ENCODE data around the gene SH2B3.
"Not testable (repeated sequence)": the region's sequence is repeated elsewhere in the genome, so short reads cannot be mapped to it uniquely, and the experiment has no call there.

SH2B3 gene

DNA sequence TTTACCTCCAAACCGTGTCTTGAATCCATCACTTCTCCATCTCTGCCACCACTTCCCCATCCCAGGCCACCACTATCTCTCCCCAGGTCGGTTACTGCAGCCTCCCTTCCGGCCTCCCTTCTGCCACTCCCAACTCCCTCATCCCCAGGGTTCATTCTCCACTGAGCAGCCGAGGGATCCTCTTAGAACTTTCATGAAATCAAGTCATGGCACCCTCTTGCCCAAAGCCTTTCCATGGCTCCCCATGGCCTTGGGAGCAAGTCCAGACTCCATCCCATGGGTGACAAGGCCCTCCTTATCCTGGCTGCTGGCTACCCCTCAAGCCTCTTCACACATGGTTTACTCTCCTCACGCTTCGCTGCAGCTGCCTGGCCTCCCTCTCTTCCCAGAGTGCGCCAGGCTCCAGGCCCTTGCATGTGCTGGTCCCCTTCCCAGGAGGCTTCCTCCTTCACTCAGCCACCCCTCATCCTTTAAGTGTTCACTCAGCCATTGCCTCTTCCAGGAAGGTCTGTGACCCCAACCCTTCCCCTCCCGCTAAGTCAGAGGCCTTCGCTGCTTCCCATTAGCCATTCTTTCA, 17.9 kb upstream of the SH2B3 start:
- no peak for TF ChIP-seq CTCF (IDR thresholded peaks at IDR 0.05; ENCODE audit: control insufficient read depth, extremely low read depth, insufficient read depth)
- no peak overlapping the region for H3K4me3 ChIP-seq (ENCODE audit: low read depth, low read length)
- no peak for DNase-seq (ENCODE audit: low read depth)

DNA sequence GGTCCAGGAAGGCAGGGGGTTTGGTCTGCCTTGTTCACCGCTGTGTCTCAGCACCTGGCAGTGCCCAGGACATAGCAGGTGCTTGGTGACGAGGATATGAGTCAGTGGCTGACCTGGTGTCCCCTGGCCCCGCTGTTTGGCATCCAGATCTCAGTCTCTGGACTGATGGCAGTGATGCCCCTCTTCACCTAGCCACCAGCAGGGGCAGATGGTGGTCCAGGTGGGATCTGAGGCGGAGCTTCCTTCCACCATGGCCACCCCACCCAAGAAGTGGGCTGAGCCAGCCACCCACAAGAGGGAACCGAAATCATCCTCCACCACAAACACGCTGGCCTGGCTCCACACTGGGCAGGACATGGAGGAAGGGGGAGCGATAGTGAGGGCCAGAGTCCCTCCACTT, 16.1 kb upstream of the SH2B3 start:
- TF ChIP-seq CTCF (IDR thresholded peaks at IDR 0.05; ENCODE audit: control insufficient read depth, extremely low read depth, insufficient read depth) = no peak
- no peak for DNase-seq (ENCODE audit: low read depth)
- no peak overlapping the region for H3K4me3 ChIP-seq (ENCODE audit: low read depth, low read length)

DNA sequence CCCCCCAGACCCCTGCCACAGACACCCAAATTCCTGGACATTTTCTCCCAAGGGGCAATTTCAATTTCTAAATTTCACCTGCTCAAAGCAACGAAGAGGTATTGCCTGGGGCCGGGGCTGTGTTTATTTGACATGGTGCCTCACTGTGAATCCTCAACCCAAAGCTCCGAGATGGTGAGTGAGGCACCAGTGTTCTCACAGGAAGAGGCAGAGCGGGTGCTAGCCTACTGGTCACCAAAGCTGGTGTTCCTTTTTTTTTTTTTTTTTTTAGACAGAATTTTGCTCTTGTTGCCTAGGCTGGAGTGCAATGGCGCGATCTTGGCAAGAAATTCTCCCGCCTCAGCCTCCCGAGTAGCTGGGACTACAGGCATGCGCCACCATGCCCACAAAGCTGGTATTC, 14.8 kb upstream of the SH2B3 start:
- no peak for TF ChIP-seq CTCF (IDR thresholded peaks at IDR 0.05; ENCODE audit: control insufficient read depth, extremely low read depth, insufficient read depth)
- H3K4me3 ChIP-seq (ENCODE audit: low read depth, low read length) = no peak overlapping the region
- no peak for DNase-seq (ENCODE audit: low read depth)

DNA sequence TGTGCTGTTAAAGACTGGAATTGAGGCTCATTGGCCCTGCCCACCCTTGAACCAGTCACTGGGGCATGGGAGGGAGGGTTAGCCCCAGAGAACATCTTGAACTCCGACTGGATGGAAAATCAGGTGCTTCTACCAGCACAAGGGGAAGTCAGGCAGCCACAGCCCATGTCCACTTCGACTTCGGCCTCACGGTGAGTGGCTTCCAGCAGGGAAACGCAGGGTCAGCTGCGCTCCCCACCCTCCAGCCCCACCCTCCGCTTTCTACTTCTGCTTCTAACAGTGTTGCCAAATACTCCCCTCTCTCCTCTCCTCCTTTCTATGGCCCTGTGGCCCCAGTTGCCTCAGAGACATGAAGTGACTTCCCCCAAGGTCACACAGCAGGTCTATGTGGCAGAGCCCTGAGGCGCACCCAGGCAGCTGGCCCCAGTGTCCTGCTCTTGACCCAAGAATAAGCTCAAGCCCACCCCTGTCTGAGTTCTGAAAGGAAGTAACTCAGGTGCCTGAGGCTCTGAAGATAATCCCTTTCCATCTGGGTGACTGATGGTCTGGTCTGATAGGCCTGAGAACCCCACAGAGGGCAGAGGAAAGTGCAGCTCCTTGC, 11.9 kb upstream of the SH2B3 start:
- no peak overlapping the region for H3K4me3 ChIP-seq (ENCODE audit: low read depth, low read length)
- no peak for DNase-seq (ENCODE audit: low read depth)
- no peak for TF ChIP-seq CTCF (IDR thresholded peaks at IDR 0.05; ENCODE audit: control insufficient read depth, extremely low read depth, insufficient read depth)

- H3K4me3 ChIP-seq (ENCODE audit: low read depth, low read length) = no peak overlapping the region
- TF ChIP-seq CTCF (IDR thresholded peaks at IDR 0.05; ENCODE audit: control insufficient read depth, extremely low read depth, insufficient read depth) = no peak
- DNase-seq (ENCODE audit: low read depth) = no peak
Observed at GRCh38 chr12:111394480-111394879, 11.2 kb upstream of the SH2B3 start.

GRCh38 chr12:111395336-111396187, 10.2 kb upstream of the SH2B3 start:
- no peak for DNase-seq (ENCODE audit: low read depth)
- H3K4me3 ChIP-seq (ENCODE audit: low read depth, low read length) = no peak overlapping the region
- TF ChIP-seq CTCF (IDR thresholded peaks at IDR 0.05; ENCODE audit: control insufficient read depth, extremely low read depth, insufficient read depth) = no peak

- H3K4me3 ChIP-seq (ENCODE audit: low read depth, low read length) = not testable (repeated sequence)
Observed at GRCh38 chr12:111396271-111396670, 9.5 kb upstream of the SH2B3 start.

More at GRCh38 chr12:111396271-111396670, 9.5 kb upstream of the SH2B3 start:
- not testable (repeated sequence) for DNase-seq (ENCODE audit: low read depth)

Data from LNCaP clone FGC (cell line).